GM23338 (cell line): ENCODE results near the gene PPP1R37. TPM values are rescaled to one million over a fixed set of nuclear protein-coding genes. Genes with fewer than 3 reads are reported as not detected.

Experiments
- ATAC-seq: fragments of 200-7000 bp; cut with Tn5 transposase; 3 replicates; pipeline ENCODE4 v1.9.1; 2020
- DNase-seq: peaks from one replicate; pipeline ENCODE4 v3.0.0-alpha.2; 2015; ENCODE audit warnings: low spot score
- H2AFZ ChIP-seq: fragments of 200-600 bp; sonication (generic); 2 replicates; pipeline ENCODE4 v1.8.0; 2016; ENCODE audit warnings: antibody characterized with exemption, mild to moderate bottlenecking, moderate library complexity
- H3F3A ChIP-seq: fragments of 200-600 bp; sonication (generic); replicated peaks from 2 replicates; pipeline ENCODE4 v1.8.0; 2017; ENCODE audit warnings: antibody characterized with exemption, mixed run types, low read depth
- H3K27ac ChIP-seq: fragments of 200-600 bp; sonication (generic); 2 replicates; pipeline ENCODE4 v1.6.1; 2016; ENCODE audit warnings: low read depth
- H3K27me3 ChIP-seq: fragments of 200-600 bp; sonication (generic); 2 replicates; pipeline ENCODE4 v1.8.0; 2016; ENCODE audit warnings: mild to moderate bottlenecking, mixed run types, moderate library complexity; ENCODE audit not compliant: insufficient read depth
- H3K36me3 ChIP-seq: fragments of 200-600 bp; sonication (generic); 2 replicates; pipeline ENCODE4 v1.8.0; 2016; ENCODE audit warnings: mild to moderate bottlenecking; ENCODE audit not compliant: insufficient read depth
- H3K4me1 ChIP-seq: fragments of 200-600 bp; sonication (generic); 2 replicates; pipeline ENCODE4 v1.8.0; 2016; ENCODE audit warnings: mild to moderate bottlenecking, moderate library complexity; ENCODE audit not compliant: insufficient read depth
- H3K4me2 ChIP-seq: fragments of 200-600 bp; sonication (generic); 2 replicates; pipeline ENCODE4 v1.7.1; 2017; ENCODE audit warnings: mixed run types
- H3K4me3 ChIP-seq: fragments of 200-600 bp; sonication (generic); 2 replicates; pipeline ENCODE4 v1.6.1; 2016; ENCODE audit warnings: mixed run types
- H3K79me2 ChIP-seq: fragments of 200-600 bp; sonication (generic); replicated peaks from 2 replicates; pipeline ENCODE4 v1.8.0; 2017; ENCODE audit warnings: mild to moderate bottlenecking; ENCODE audit not compliant: insufficient read depth
- H3K9me2 ChIP-seq: fragments of 200-600 bp; sonication (generic); 2 replicates; pipeline ENCODE4 v1.8.0; 2017; ENCODE audit not compliant: insufficient read depth
- H4K20me1 ChIP-seq: fragments of 200-600 bp; sonication (generic); replicated peaks from 2 replicates; pipeline ENCODE4 v1.8.0; 2017; ENCODE audit warnings: mild to moderate bottlenecking; ENCODE audit not compliant: insufficient read depth
- H3K27ac Mint-ChIP-seq: 2 replicates; pipeline ENCODE4 v1.8.0; 2020; ENCODE audit warnings: inconsistent platforms, mild to moderate bottlenecking, moderate library complexity, mixed read lengths
- H3K27me3 Mint-ChIP-seq: 3 replicates; pipeline ENCODE4 v1.8.0; 2022; ENCODE audit warnings: low read depth, mild to moderate bottlenecking, moderate library complexity, mixed read lengths, inconsistent platforms; ENCODE audit not compliant: insufficient read depth, poor library complexity
- H3K36me3 Mint-ChIP-seq: 3 replicates; pipeline ENCODE4 v1.8.0; 2021; ENCODE audit warnings: low read depth, mild to moderate bottlenecking, inconsistent platforms, moderate library complexity, mixed read lengths
- H3K4me1 Mint-ChIP-seq: 3 replicates; pipeline ENCODE4 v1.8.0; 2020; ENCODE audit warnings: mild to moderate bottlenecking, inconsistent platforms, mixed read lengths
- H3K4me3 Mint-ChIP-seq: 3 replicates; pipeline ENCODE4 v1.8.0; 2021; ENCODE audit warnings: moderate library complexity, mild to moderate bottlenecking, inconsistent platforms, mixed read lengths
- H3K9me3 Mint-ChIP-seq: 3 replicates; pipeline ENCODE4 v1.8.0; 2020; ENCODE audit warnings: moderate library complexity, mild to moderate bottlenecking, inconsistent platforms, mixed read lengths
- CTCF ChIP-seq, 2 experiments: fragments of 200-600 bp in 1 of 2; sonication (generic) in 1 of 2; conservative IDR thresholded peaks; 2 replicates each; pipeline versions ENCODE4 v1.5.1 to v1.6.1; 2016 to 2017; ENCODE audit warnings: antibody characterized with exemption in 2 of 2, low read depth in 2 of 2, mild to moderate bottlenecking in 2 of 2, moderate library complexity in 1 of 2
- ETS1 ChIP-seq: IDR thresholded peaks from 2 replicates; pipeline ENCODE4 v1.6.1; 2016; ENCODE audit warnings: antibody characterized with exemption
- EZH2 ChIP-seq: fragments of 200-600 bp; sonication (generic); IDR thresholded peaks from one replicate; pipeline ENCODE4 v1.8.0; 2017; ENCODE audit warnings: antibody characterized with exemption, mild to moderate bottlenecking, low read depth; ENCODE audit not compliant: unreplicated experiment
- EZH2phosphoT487 ChIP-seq: fragments of 200-600 bp; sonication (generic); IDR thresholded peaks from one replicate; pipeline ENCODE4 v1.8.1; 2018; ENCODE audit warnings: antibody characterized with exemption; ENCODE audit not compliant: unreplicated experiment
- JUNB ChIP-seq: IDR thresholded peaks from one replicate; pipeline ENCODE4 v1.6.1; 2016; ENCODE audit warnings: antibody characterized with exemption; ENCODE audit not compliant: unreplicated experiment
- POLR2AphosphoS5 ChIP-seq: IDR thresholded peaks from 2 replicates; pipeline ENCODE4 v1.6.1; 2016; ENCODE audit warnings: antibody characterized with exemption, low read depth
- REST ChIP-seq: IDR thresholded peaks from one replicate; pipeline ENCODE4 v1.6.1; 2018; ENCODE audit warnings: antibody characterized with exemption; ENCODE audit not compliant: unreplicated experiment
- STAT1 ChIP-seq: IDR thresholded peaks from one replicate; pipeline ENCODE4 v1.6.1; 2016; ENCODE audit warnings: antibody characterized with exemption; ENCODE audit not compliant: unreplicated experiment
- ZNF114 ChIP-seq: fragments of 250-450 bp; sonication (Bioruptor Pico); IDR thresholded peaks from 2 replicates; pipeline ENCODE4 v1.5.0; 2020; ENCODE audit warnings: mild to moderate bottlenecking, moderate library complexity
- ZNF462 ChIP-seq: fragments of 250-450 bp; sonication (Bioruptor Pico); IDR thresholded peaks from 2 replicates; pipeline ENCODE4 v1.5.0; 2020; ENCODE audit warnings: mild to moderate bottlenecking, moderate library complexity
- polyA plus RNA-seq: library from polyadenylated mRNA; unstranded; fragments of >200 nt; fragmentation: Nextera tagmentation; extraction: Ambion mirVana; gene quantifications from 2 replicates; pipeline ENCODE4 v1.2.1, GENCODE V29; 2016
- total RNA-seq: library from RNA; depleted of rRNA; stranded (reverse); fragments of >200 nt; shearing (Covaris generic); gene quantifications from 2 replicates; pipeline ENCODE4 v1.2.3, GENCODE V29; 2014

PPP1R37 gene
- total and polyA plus RNA-seq, 2 experiments from 2014 or later: 6.9 to 47.2 TPM

GRCh38 chr19:45117167-45117594 is 24.2 kb downstream of the PPP1R37 start:
- Histone ChIP-seq H3K9me2 (no peaks in the 10 kb centered on the region), H4K20me1 (peaks cover 45% of the 10 kb centered on the region), H3K4me1 (no peaks in the 10 kb centered on the region; the same call in 1 of the 2 replicates), H3K36me3 (no peaks in the 10 kb centered on the region), H3K4me3 (no peak overlapping the region), H3K4me2 (no peak overlapping the region), H2AFZ (no peak overlapping the region), H3K27me3 (no peaks in the 10 kb centered on the region), H3K79me2 (peaks cover 83% of the 10 kb centered on the region), H3K27ac (no peak overlapping the region), H3F3A (no peaks in the 10 kb centered on the region)
- Mint-ChIP-seq H3K9me3 (no peaks in the 10 kb centered on the region), H3K27ac (no peak overlapping the region), H3K4me1 (peaks cover 14% of the 10 kb centered on the region), H3K27me3 (peaks cover 15% of the 10 kb centered on the region), H3K36me3 (no peaks in the 10 kb centered on the region; the same call in 2 of the 3 replicates), H3K4me3 (no peak overlapping the region)
- ATAC-seq (peak; percentile 56), DNase-seq (no peak)
- TF ChIP-seq ZNF462 (CRISPR knock-in tag) (no peak), POLR2AphosphoS5 (no peak), STAT1 (no peak), JUNB (no peak), ZNF114 (CRISPR knock-in tag) (no peak), CTCF (conservative IDR thresholded peaks at IDR 0.05; ENCODE audit: low read depth in 2 of 2) (no peak), EZH2 (no peak), EZH2phosphoT487 (no peak), ETS1 (no peak), REST (no peak)
